NB4 (cell line): ENCODE results near the gene FAM217B.

Source experiments
- MYC ChIP-seq: IDR thresholded peaks from 2 replicates; pipeline ENCODE4 v1.6.1; 2011; ENCODE audit warnings: low read depth, low read length
- POLR2A ChIP-seq: IDR thresholded peaks from 2 replicates; pipeline ENCODE4 v1.6.1; 2011; ENCODE audit warnings: mild to moderate bottlenecking; ENCODE audit not compliant: insufficient read length; ENCODE audit errors: extremely low read depth

DNA sequence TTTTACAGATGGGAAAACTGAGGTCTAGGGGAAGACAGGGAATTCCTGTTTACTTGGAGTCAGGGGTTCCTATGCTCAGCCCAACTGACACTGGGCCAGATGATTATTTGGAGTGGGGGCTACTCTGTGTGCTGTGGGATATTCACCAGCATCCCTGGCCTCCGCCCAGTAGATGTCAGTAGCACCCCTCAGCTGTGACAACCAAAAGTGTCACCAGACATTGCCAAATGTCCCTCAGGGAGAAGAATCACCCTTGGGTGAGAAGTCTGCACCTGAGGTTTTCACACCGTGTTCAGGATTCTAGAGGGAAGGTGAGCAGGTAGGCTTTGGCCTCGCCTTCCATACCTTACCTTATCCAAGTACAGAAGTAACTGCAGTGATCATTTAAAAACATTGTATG lies 45.7 kb downstream of the FAM217B start:
- no peak for TF ChIP-seq POLR2A
- TF ChIP-seq MYC, result no peak
